OCI-LY7 (cell line): ENCODE measurements around the gene SYTL3.

Experiments
- CTCF ChIP-seq: fragments of 200-600 bp; sonication (generic); conservative IDR thresholded peaks from 2 replicates; pipeline ENCODE4 v1.5.1; 2014; ENCODE audit warnings: mild to moderate bottlenecking, antibody characterized with exemption, low read length, moderate library complexity, mixed read lengths
- EZH2phosphoT487 ChIP-seq: fragments of 200-600 bp; sonication (generic); IDR thresholded peaks from 2 replicates; pipeline ENCODE4 v1.6.1; 2018; ENCODE audit warnings: low read depth, borderline replicate concordance, mild to moderate bottlenecking, mixed run types, antibody characterized with exemption, low read length, moderate library complexity, mixed read lengths

- TF ChIP-seq CTCF (no peak), EZH2phosphoT487 (no peak)
These were observed 24.9 kb upstream of the SYTL3 start for GRCh38 chr6:158624684-158625682.
